WERI-Rb-1 (cell line): ENCODE data around the gene CDH9.

Experiments used
- DNase-seq: peaks from one replicate; pipeline ENCODE4 v3.0.0-alpha.2; 2020
- H3K27ac ChIP-seq: fragments of 250-450 bp; sonication (Bioruptor Pico); 2 replicates; pipeline ENCODE4 v1.5.1; 2020; ENCODE audit warnings: mild to moderate bottlenecking, moderate library complexity
- H3K27me3 ChIP-seq: fragments of 250-450 bp; sonication (Bioruptor Pico); 2 replicates; pipeline ENCODE4 v1.5.1; 2021; ENCODE audit warnings: mild to moderate bottlenecking, low read depth, moderate library complexity; ENCODE audit not compliant: insufficient read depth, severe bottlenecking
- H3K36me3 ChIP-seq: fragments of 250-450 bp; sonication (Bioruptor Pico); 2 replicates; pipeline ENCODE4 v1.5.1; 2020; ENCODE audit warnings: mild to moderate bottlenecking, moderate library complexity
- H3K4me3 ChIP-seq: 2 replicates; pipeline ENCODE4 v1.5.1; 2011; ENCODE audit warnings: low read depth, mild to moderate bottlenecking, control low read depth, low read length
- H3K9me3 ChIP-seq: fragments of 250-450 bp; sonication (Bioruptor Pico); 2 replicates; pipeline ENCODE4 v1.5.1; 2021; ENCODE audit warnings: mild to moderate bottlenecking, moderate library complexity; ENCODE audit not compliant: severe bottlenecking
- TF ChIP-seq, protein P1 (sequence below): IDR thresholded peaks from 2 replicates; pipeline ENCODE4 v1.5.1; 2011; ENCODE audit warnings: low read depth, mild to moderate bottlenecking, control low read depth, inconsistent platforms, low read length

The CDH9 gene

DNA sequence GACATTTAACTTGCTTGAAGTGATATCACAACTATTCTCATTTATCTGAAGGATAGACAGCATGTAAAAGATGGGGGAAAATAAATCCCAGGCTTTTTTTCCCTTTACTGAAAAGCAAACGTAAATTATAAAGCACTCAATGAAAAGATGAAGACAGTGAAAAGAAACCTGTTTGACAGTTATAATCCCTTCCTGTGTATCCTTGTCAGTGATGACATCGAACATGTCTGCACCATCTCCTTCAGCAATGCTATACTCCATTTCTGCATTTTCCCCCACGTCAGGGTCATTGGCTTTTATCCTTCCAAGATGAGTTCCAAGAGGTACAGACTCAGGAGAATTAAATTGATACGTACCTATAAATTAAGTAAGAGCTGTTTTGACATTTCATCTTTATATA, 134.9 kb downstream of the CDH9 start:
- Histone ChIP-seq H3K9me3 (no peaks in the 10 kb centered on the region), H3K4me3 (no peak overlapping the region), H3K36me3 (no peaks in the 10 kb centered on the region), H3K27ac (no peak overlapping the region), H3K27me3 (no peaks in the 10 kb centered on the region)
- TF ChIP-seq, protein P1, sequence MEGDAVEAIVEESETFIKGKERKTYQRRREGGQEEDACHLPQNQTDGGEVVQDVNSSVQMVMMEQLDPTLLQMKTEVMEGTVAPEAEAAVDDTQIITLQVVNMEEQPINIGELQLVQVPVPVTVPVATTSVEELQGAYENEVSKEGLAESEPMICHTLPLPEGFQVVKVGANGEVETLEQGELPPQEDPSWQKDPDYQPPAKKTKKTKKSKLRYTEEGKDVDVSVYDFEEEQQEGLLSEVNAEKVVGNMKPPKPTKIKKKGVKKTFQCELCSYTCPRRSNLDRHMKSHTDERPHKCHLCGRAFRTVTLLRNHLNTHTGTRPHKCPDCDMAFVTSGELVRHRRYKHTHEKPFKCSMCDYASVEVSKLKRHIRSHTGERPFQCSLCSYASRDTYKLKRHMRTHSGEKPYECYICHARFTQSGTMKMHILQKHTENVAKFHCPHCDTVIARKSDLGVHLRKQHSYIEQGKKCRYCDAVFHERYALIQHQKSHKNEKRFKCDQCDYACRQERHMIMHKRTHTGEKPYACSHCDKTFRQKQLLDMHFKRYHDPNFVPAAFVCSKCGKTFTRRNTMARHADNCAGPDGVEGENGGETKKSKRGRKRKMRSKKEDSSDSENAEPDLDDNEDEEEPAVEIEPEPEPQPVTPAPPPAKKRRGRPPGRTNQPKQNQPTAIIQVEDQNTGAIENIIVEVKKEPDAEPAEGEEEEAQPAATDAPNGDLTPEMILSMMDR, result no peak
- no peak for DNase-seq

DNA sequence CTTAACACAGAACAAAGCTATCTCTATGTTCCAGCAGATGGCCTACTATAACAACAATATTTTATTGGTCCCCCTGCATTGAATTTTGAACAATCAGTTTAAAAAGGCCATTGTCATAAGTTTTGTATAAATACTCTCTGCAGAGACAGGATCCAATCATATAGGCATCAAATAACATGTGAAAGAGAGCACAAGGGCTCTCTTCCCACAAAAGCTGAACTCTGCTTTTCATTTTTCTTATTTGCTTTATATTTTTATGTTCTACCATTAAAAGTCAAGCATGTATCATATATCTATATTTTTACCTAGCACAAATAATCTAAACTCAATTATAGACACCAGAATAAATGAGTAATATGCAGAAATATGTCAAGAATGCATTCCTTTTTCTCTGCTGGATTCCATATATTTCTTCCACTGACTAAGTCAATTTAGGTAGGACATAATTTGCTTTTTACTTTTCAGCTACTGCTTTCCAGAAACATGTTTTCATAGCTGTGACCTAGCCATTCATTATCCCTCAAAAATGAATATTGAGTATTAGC, 143.6 kb downstream of the CDH9 start:
- H3K27ac ChIP-seq, result no peak overlapping the region
- H3K36me3 ChIP-seq, result no peaks in the 10 kb centered on the region
- no peak for DNase-seq
- no peaks in the 10 kb centered on the region for H3K9me3 ChIP-seq
- TF ChIP-seq, protein P1, result no peak
- no peak overlapping the region for H3K4me3 ChIP-seq
- H3K27me3 ChIP-seq, result no peaks in the 10 kb centered on the region

DNA sequence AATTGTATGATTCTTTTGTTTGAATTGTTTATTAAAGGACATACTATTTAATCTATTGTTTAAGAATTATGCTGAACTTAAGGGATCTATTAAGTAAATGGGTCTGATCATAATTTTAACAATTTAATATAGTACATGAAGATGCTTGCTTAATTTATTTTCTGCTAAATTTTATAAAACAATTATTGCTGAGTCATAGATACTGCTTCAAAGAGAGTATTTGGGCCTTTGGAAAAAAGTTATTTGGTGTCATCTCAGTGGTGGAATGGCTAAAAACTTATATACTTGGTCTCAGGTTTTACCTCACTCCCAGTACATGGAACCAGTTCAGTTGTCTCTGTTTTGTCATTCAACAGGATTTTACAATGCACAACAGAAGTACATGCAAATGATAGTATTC, 145.3 kb downstream of the CDH9 start:
- DNase-seq, result no peak
- Histone ChIP-seq H3K36me3 (no peaks in the 10 kb centered on the region), H3K27me3 (no peaks in the 10 kb centered on the region), H3K4me3 (no peak overlapping the region), H3K27ac (no peak overlapping the region), H3K9me3 (no peaks in the 10 kb centered on the region)
- TF ChIP-seq, protein P1, result no peak

GRCh38 chr5:26889815-26890214, 148.6 kb downstream of the CDH9 start:
- no peak for DNase-seq
- H3K27ac ChIP-seq, result no peak overlapping the region
- TF ChIP-seq, protein P1, result no peak

GRCh38 chr5:26884481-26884880, 153.9 kb downstream of the CDH9 start:
- Histone ChIP-seq H3K27ac (no peak overlapping the region), H3K36me3 (no peaks in the 10 kb centered on the region), H3K4me3 (no peak overlapping the region), H3K9me3 (no peaks in the 10 kb centered on the region), H3K27me3 (no peaks in the 10 kb centered on the region)
- DNase-seq, result no peak
- TF ChIP-seq, protein P1, result no peak

More at GRCh38 chr5:26889815-26890214, 148.6 kb downstream of the CDH9 start:
- Histone ChIP-seq H3K9me3 (no peaks in the 10 kb centered on the region), H3K4me3 (no peak overlapping the region), H3K27me3 (no peaks in the 10 kb centered on the region), H3K36me3 (no peaks in the 10 kb centered on the region)

GRCh38 chr5:26883375-26883774, 155.0 kb downstream of the CDH9 start:
- TF ChIP-seq, protein P1, result no peak
- Histone ChIP-seq H3K27me3 (no peaks in the 10 kb centered on the region), H3K27ac (no peak overlapping the region), H3K4me3 (no peak overlapping the region), H3K9me3 (no peaks in the 10 kb centered on the region), H3K36me3 (no peaks in the 10 kb centered on the region)
- no peak for DNase-seq
